Left ventricle myocardium superior (tissue), 1 donor: ENCODE data around the gene LMAN1L. TPM values are rescaled to one million over a fixed set of nuclear protein-coding genes. Genes with fewer than 3 reads are reported as not detected.

Source experiments
- ATAC-seq: fragments of 200-7000 bp; cut with Tn5 transposase; one replicate; pipeline ENCODE4 v1.9.1; 2020; ENCODE audit warnings: mild to moderate bottlenecking, moderate library complexity
- DNase-seq: peaks from one replicate; pipeline ENCODE4 v3.0.0-alpha.2; 2020
- intact Hi-C: fragments of 100-400 bp; cut with micrococcal nuclease; formaldehyde crosslinking; loops from one replicate; pipeline ENCODE4 v1.11.0; 2022
- total RNA-seq: library from RNA; stranded (reverse); fragmentation: NEBNext Ultra II Directional; extraction: Animal tissue kit (Norgen Biotek cat#: 25700); gene quantifications from one replicate; pipeline ENCODE4 v1.2.1, GENCODE V29; 2021
- donor health status: DM: no; HTN: yes; CAD: no; lungs with severe emphysema.

LMAN1L gene
- total RNA-seq, 1 donor from 2014 or later: 23.5 TPM

GRCh38 chr15:74827614-74828013, 15.0 kb downstream of the LMAN1L start:
- DNase-seq: no peak
- no peak for ATAC-seq
- intact Hi-C loops: no loop called here

- no peak for DNase-seq
- ATAC-seq: no peak
- intact Hi-C loops: no loop called here
Measured at GRCh38 chr15:74828835-74829234, 16.2 kb downstream of the LMAN1L start.

GRCh38 chr15:74829486-74829885, 16.9 kb downstream of the LMAN1L start:
- DNase-seq (no peak), ATAC-seq (no peak)
- intact Hi-C loops: no loop called here

GRCh38 chr15:74829991-74830390, 17.4 kb downstream of the LMAN1L start:
- intact Hi-C loops: no loop called here
- DNase-seq: no peak
- ATAC-seq: no peak

- peak; percentile 84 for ATAC-seq
Measured at GRCh38 chr15:74830868-74831267, 18.2 kb downstream of the LMAN1L start.

GRCh38 chr15:74831813-74832495, 19.3 kb downstream of the LMAN1L start:
- intact Hi-C loops: no loop called here
- DNase-seq: no peak

More at GRCh38 chr15:74830868-74831267, 18.2 kb downstream of the LMAN1L start:
- intact Hi-C loops: no loop called here
- DNase-seq: peak; percentile 77

GRCh38 chr15:74832826-74833225, 20.2 kb downstream of the LMAN1L start:
- DNase-seq (no peak), ATAC-seq (no peak)
- intact Hi-C loops: no loop called here

More at GRCh38 chr15:74831813-74832495, 19.3 kb downstream of the LMAN1L start:
- peak; percentile 30 for ATAC-seq

GRCh38 chr15:74833376-74834107, 20.9 kb downstream of the LMAN1L start:
- ATAC-seq: no peak
- DNase-seq: no peak
- intact Hi-C loops: no loop called here

- peak; percentile 76 for DNase-seq
- intact Hi-C loops: no loop called here
- ATAC-seq: peak; percentile 49
Measured at GRCh38 chr15:74835312-74835823, 22.7 kb downstream of the LMAN1L start.

- ATAC-seq: no peak
- intact Hi-C loops: no loop called here
- no peak for DNase-seq
Measured at GRCh38 chr15:74836846-74837245, 24.2 kb downstream of the LMAN1L start.

- intact Hi-C loops: no loop called here
- ATAC-seq (no peak), DNase-seq (no peak)
Measured at GRCh38 chr15:74837482-74838136, 25.0 kb downstream of the LMAN1L start.

- intact Hi-C loops: no loop called here
- DNase-seq (no peak), ATAC-seq (no peak)
Measured at GRCh38 chr15:74838137-74838516, 25.5 kb downstream of the LMAN1L start.

- DNase-seq: no peak
- intact Hi-C loops: no loop called here
- no peak for ATAC-seq
Measured at GRCh38 chr15:74838746-74839525, 26.3 kb downstream of the LMAN1L start.

GRCh38 chr15:74839526-74840395, 27.1 kb downstream of the LMAN1L start:
- DNase-seq (no peak), ATAC-seq (no peak)
- intact Hi-C loops: loop anchor here (10.0 kb wide), 1 partner anchor 65 kb away; the partner anchor contains the start of gene FAM219B

- intact Hi-C loops: loop anchor here (10.0 kb wide), 1 partner anchor 64 kb away; the partner anchor contains the start of gene FAM219B
- no peak for ATAC-seq
- no peak for DNase-seq
Measured at GRCh38 chr15:74840851-74841775, 28.5 kb downstream of the LMAN1L start.

GRCh38 chr15:74841891-74842373, 29.3 kb downstream of the LMAN1L start:
- intact Hi-C loops: loop anchor here (10.0 kb wide), 1 partner anchor 63 kb away; the partner anchor contains the start of gene FAM219B
- DNase-seq: no peak
- ATAC-seq: no peak
